GM19240 (cell line): ENCODE data around the gene CGB8.
A peak's percentile ranks its signal among the peaks of the same experiment; 100 is the strongest.
"Not testable (repeated sequence)": the region's sequence is repeated elsewhere in the genome, so short reads cannot be mapped to it uniquely, and the experiment has no call there.

ENCODE experiments used
- DNase-seq: peaks from one replicate; pipeline ENCODE4 v3.0.0; 2011; ENCODE audit warnings: low spot score; ENCODE audit not compliant: insufficient read length

Gene CGB8

GRCh38 chr19:49064768-49065611 is 16.1 kb upstream of the CGB8 start, which contains the start of gene NTF4:
Gene NTF4, minus strand, starts transcription at chr19:49064818. Its CDS starts 2,821 bp downstream, at chr19:49061997.
- DNase-seq = no peak

GRCh38 chr19:49064029-49064629 is 15.2 kb upstream of the CGB8 start:
- no peak for DNase-seq

GRCh38 chr19:49061445-49061844 is 12.5 kb upstream of the CGB8 start:
- DNase-seq = no peak

GRCh38 chr19:49061000-49061399 is 12.1 kb upstream of the CGB8 start:
- DNase-seq = no peak

- no peak for DNase-seq
These were observed 10.1 kb upstream of the CGB8 start for GRCh38 chr19:49059053-49059452.

GRCh38 chr19:49058562-49058961 is 9.7 kb upstream of the CGB8 start:
- DNase-seq = no peak

GRCh38 chr19:49057636-49058234 is 8.8 kb upstream of the CGB8 start, which contains the start of gene CGB7:
Gene CGB7, minus strand, starts transcription at chr19:49057749. Its CDS starts 2,374 bp downstream, at chr19:49055375.
- DNase-seq = no peak

GRCh38 chr19:49056902-49057596 is 8.1 kb upstream of the CGB8 start:
- not testable (repeated sequence) for DNase-seq

GRCh38 chr19:49056101-49056901 is 7.4 kb upstream of the CGB8 start:
- DNase-seq = peak; percentile 83

- DNase-seq = not testable (repeated sequence)
These were observed 1.6 kb upstream of the CGB8 start for GRCh38 chr19:49050376-49051033.

GRCh38 chr19:49049834-49050233 is 923 bp upstream of the CGB8 start:
- DNase-seq = not testable (repeated sequence)

GRCh38 chr19:49043548-49043947 is 5.4 kb downstream of the CGB8 start, which contains the start of gene CGB5:
Gene CGB5, plus strand, starts transcription at chr19:49043848. Its CDS starts 362 bp downstream, at chr19:49044210.
- DNase-seq = not testable (repeated sequence)

GRCh38 chr19:49042666-49043065 is 6.2 kb downstream of the CGB8 start:
- DNase-seq = not testable (repeated sequence)

GRCh38 chr19:49042177-49042576 is 6.7 kb downstream of the CGB8 start:
- DNase-seq = no peak

- not testable (repeated sequence) for DNase-seq
These were observed 9.2 kb downstream of the CGB8 start for GRCh38 chr19:49039736-49040135.

GRCh38 chr19:49038557-49039276 is 10.2 kb downstream of the CGB8 start:
- DNase-seq = not testable (repeated sequence)

- DNase-seq = not testable (repeated sequence)
These were observed 10.8 kb downstream of the CGB8 start for GRCh38 chr19:49038111-49038510.

- not testable (repeated sequence) for DNase-seq
These were observed 12.1 kb downstream of the CGB8 start, which contains the start of gene CGB1 for GRCh38 chr19:49036815-49037214. Gene CGB1, minus strand, starts transcription at chr19:49036895. Its CDS starts 184 bp downstream, at chr19:49036711.

- DNase-seq = not testable (repeated sequence)
These were observed 17.1 kb downstream of the CGB8 start, which contains the start of gene CGB2 for GRCh38 chr19:49031642-49032301. Gene CGB2, plus strand, starts transcription at chr19:49031890. Its CDS starts 206 bp downstream, at chr19:49032096.
